ENCODE results near the gene IFNK.

DNA sequence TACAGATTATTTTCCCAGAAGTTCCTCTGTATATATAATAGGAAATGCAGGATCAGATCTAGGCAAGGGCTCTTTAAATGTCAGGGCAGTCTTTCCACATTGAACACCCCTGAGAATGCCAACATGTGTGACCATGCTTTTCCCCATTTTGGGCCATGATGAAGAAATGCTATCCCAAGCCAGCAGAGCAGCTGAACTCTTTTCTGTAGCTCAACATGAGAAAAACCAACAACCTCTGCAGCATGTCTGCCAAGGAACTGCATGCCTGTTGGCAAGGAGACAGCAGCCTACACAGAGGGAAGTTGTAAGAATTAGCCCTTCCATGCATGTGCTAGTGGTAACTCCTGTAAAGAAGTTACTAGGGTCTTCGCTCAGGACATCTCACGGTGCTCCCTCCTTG is 9.5 kb upstream of the IFNK start:
- TF ChIP-seq POLR2A (IDR thresholded peaks at IDR 0.05), result no peak
- peak in 3 of 4 donors; percentile 17 to 37 (median 31) for TF ChIP-seq POLR2AphosphoS5 (IDR thresholded peaks at IDR 0.05)
- TF ChIP-seq, protein P1, sequence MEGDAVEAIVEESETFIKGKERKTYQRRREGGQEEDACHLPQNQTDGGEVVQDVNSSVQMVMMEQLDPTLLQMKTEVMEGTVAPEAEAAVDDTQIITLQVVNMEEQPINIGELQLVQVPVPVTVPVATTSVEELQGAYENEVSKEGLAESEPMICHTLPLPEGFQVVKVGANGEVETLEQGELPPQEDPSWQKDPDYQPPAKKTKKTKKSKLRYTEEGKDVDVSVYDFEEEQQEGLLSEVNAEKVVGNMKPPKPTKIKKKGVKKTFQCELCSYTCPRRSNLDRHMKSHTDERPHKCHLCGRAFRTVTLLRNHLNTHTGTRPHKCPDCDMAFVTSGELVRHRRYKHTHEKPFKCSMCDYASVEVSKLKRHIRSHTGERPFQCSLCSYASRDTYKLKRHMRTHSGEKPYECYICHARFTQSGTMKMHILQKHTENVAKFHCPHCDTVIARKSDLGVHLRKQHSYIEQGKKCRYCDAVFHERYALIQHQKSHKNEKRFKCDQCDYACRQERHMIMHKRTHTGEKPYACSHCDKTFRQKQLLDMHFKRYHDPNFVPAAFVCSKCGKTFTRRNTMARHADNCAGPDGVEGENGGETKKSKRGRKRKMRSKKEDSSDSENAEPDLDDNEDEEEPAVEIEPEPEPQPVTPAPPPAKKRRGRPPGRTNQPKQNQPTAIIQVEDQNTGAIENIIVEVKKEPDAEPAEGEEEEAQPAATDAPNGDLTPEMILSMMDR (IDR thresholded peaks at IDR 0.05), result no peak
